Measurements from ENCODE around the gene ZNF629.

GRCh38 chr16:30780021-30780420, 7.0 kb downstream of the ZNF629 start:
- no peak for TF ChIP-seq CTCF (IDR thresholded peaks at IDR 0.05)
- no peak for TF ChIP-seq POLR2A (IDR thresholded peaks at IDR 0.05)
